ENCODE data around the gene GPBAR1.
A peak's percentile ranks its signal among the peaks of the same experiment; 100 is the strongest.

The GPBAR1 gene

DNA sequence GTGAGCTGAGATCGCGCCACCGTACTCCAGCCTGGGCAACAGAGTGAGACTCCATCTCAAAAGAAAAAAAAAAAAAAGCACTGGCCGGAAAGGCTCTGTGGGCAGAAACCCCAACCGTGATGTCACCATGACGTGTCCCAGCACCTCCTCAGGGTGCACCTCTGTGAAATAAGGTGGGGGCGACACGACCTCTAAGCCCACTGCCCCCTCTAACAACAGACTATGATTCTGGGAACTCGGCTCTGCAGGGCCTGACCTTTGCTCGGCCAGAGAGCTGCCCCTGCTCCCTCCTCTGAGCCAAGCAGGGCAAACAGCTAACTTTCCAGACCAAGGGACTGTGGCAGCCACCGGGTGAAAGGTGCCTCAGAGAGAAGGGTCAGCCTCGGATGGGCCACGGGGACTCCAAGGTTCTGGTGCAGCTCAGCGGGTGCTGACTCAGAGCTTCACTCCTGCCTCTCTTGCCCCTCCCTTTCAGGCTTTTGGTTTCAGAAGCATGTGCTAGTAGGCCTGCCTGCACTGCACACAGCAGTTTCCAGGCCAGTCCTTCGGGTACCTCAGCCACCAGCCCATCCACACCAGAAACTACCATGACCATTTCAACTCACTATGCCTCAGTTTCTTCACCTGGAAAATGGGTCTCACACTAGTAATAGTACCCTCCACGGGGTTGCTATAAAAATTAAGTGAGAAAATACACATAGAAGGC, 23.4 kb downstream of the GPBAR1 start:
- Histone ChIP-seq H3K4me3 (ENCODE audit: low read length in 2 of 2) (peak overlapping the region in 1 of 2 donors; percentile 28), H3K27ac (ENCODE audit: low read depth in 2 of 2, low read length in 2 of 2) (peak overlapping the region; percentile 50 to 76), H3K9ac (ENCODE audit: low read depth in 1 of 2, low read length in 2 of 2) (peak overlapping the region; percentile 16 to 34), H3K4me1 (ENCODE audit: control insufficient read depth in 2 of 2, insufficient read depth in 2 of 2, low read length in 2 of 2) (peaks cover 52 to 57% of the 10 kb centered on the region in 2 donors), H3K27me3 (ENCODE audit: control insufficient read depth in 2 of 2, insufficient read depth in 2 of 2, low read length in 2 of 2) (no peaks in the 10 kb centered on the region), H3K36me3 (ENCODE audit: control insufficient read depth in 2 of 2, insufficient read depth in 2 of 2, low read length in 2 of 2) (peaks cover 29 to 34% of the 10 kb centered on the region in 2 donors), H3K9me3 (ENCODE audit: control insufficient read depth in 2 of 2, low read length in 2 of 2) (no peaks in the 10 kb centered on the region)

GRCh38 chr2:218285604-218286003, 24.8 kb downstream of the GPBAR1 start:
- no peaks in the 10 kb centered on the region for H3K9me3 ChIP-seq (ENCODE audit: control insufficient read depth in 2 of 2, low read length in 2 of 2)
- no peaks in the 10 kb centered on the region for H3K27me3 ChIP-seq (ENCODE audit: control insufficient read depth in 2 of 2, insufficient read depth in 2 of 2, low read length in 2 of 2)
- H3K9ac ChIP-seq (ENCODE audit: low read depth in 1 of 2, low read length in 2 of 2), result peak overlapping the region; percentile 82 to 87
- H3K4me1 ChIP-seq (ENCODE audit: control insufficient read depth in 2 of 2, insufficient read depth in 2 of 2, low read length in 2 of 2), result peaks cover 63 to 69% of the 10 kb centered on the region in 2 donors
- peak overlapping the region; percentile 98 for H3K27ac ChIP-seq (ENCODE audit: low read depth in 2 of 2, low read length in 2 of 2)
- H3K36me3 ChIP-seq (ENCODE audit: control insufficient read depth in 2 of 2, insufficient read depth in 2 of 2, low read length in 2 of 2), result peaks cover 16 to 20% of the 10 kb centered on the region in 2 donors
- peak overlapping the region; percentile 17 to 72 for H3K4me3 ChIP-seq (ENCODE audit: low read length in 2 of 2)

GRCh38 chr2:218286570-218287459, 26.0 kb downstream of the GPBAR1 start:
- H3K36me3 ChIP-seq (ENCODE audit: control insufficient read depth in 2 of 2, insufficient read depth in 2 of 2, low read length in 2 of 2), result peaks cover 9 to 12% of the 10 kb centered on the region in 2 donors
- peaks cover 74 to 79% of the 10 kb centered on the region in 2 donors for H3K4me1 ChIP-seq (ENCODE audit: control insufficient read depth in 2 of 2, insufficient read depth in 2 of 2, low read length in 2 of 2)
- H3K9me3 ChIP-seq (ENCODE audit: control insufficient read depth in 2 of 2, low read length in 2 of 2), result no peaks in the 10 kb centered on the region
- H3K9ac ChIP-seq (ENCODE audit: low read depth in 1 of 2, low read length in 2 of 2), result peak overlapping the region; percentile 82 to 87
- no peaks in the 10 kb centered on the region for H3K27me3 ChIP-seq (ENCODE audit: control insufficient read depth in 2 of 2, insufficient read depth in 2 of 2, low read length in 2 of 2)
- peak overlapping the region; percentile 98 for H3K27ac ChIP-seq (ENCODE audit: low read depth in 2 of 2, low read length in 2 of 2)
- H3K4me3 ChIP-seq (ENCODE audit: low read length in 2 of 2), result peak overlapping the region; percentile 58 to 72

GRCh38 chr2:218289639-218290315, 29.0 kb downstream of the GPBAR1 start:
- no peaks in the 10 kb centered on the region for H3K9me3 ChIP-seq (ENCODE audit: control insufficient read depth in 2 of 2, low read length in 2 of 2)
- H3K9ac ChIP-seq (ENCODE audit: low read depth in 1 of 2, low read length in 2 of 2), result peak overlapping the region; percentile 89 to 97
- peaks cover 78 to 88% of the 10 kb centered on the region in 2 donors for H3K4me1 ChIP-seq (ENCODE audit: control insufficient read depth in 2 of 2, insufficient read depth in 2 of 2, low read length in 2 of 2)
- peak overlapping the region; percentile 98 for H3K27ac ChIP-seq (ENCODE audit: low read depth in 2 of 2, low read length in 2 of 2)
- H3K4me3 ChIP-seq (ENCODE audit: low read length in 2 of 2), result peak overlapping the region; percentile 68 to 89
- no peaks in the 10 kb centered on the region for H3K27me3 ChIP-seq (ENCODE audit: control insufficient read depth in 2 of 2, insufficient read depth in 2 of 2, low read length in 2 of 2)
- peaks cover 0 to 4% of the 10 kb centered on the region in 2 donors for H3K36me3 ChIP-seq (ENCODE audit: control insufficient read depth in 2 of 2, insufficient read depth in 2 of 2, low read length in 2 of 2)

DNA sequence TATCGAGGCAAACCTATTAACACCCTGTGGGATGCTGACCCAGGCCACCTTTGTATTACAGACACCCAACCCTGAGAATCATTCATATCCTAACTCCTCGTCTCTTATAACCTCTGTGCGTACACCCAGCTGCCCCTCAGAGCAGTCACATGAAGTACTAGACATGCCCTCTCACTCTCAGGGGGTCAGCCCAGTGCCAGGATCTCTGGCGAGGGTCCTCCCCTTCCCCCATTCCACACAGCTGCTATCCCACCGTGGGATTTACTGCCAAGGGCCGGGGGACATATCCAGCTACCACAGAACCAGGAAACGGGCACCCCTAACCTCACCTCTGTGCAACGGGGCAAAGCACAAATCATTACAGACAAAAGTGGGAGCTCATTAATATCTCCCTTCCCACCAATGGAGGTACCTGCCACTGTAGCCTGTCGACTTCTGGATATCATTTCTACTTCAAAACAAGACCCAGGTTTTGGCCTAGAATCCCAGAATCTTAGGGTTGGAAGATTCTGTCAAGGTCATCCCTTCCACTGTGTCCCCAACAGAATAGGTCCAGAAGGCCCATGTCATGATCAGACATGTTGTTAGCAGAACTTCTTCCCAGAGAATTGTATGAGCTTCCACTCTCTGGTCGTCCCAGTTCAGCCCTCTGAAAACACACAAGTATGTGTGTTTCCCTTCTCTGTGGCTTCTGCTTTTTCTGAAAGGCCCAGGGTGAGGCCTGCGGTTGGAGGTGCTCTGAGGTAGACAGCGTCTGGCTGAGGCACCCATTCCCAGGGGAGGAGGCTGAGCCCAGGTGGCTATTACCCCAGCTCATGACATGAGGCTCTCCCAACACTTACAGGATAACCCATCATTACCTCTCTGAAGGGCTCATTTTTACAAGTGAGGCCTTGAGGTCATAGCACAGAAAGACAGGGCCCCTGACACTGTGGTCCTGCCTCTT, 29.8 kb downstream of the GPBAR1 start:
- Histone ChIP-seq H3K9ac (ENCODE audit: low read depth in 1 of 2, low read length in 2 of 2) (peak overlapping the region; percentile 89 to 97), H3K4me3 (ENCODE audit: low read length in 2 of 2) (peak overlapping the region; percentile 68 to 89), H3K4me1 (ENCODE audit: control insufficient read depth in 2 of 2, insufficient read depth in 2 of 2, low read length in 2 of 2) (peaks cover 75 to 88% of the 10 kb centered on the region in 2 donors)

GRCh38 chr2:218291318-218292047, 30.7 kb downstream of the GPBAR1 start:
- H3K9ac ChIP-seq (ENCODE audit: low read depth in 1 of 2, low read length in 2 of 2), result peak overlapping the region; percentile 89 to 97
- no peaks in the 10 kb centered on the region for H3K36me3 ChIP-seq (ENCODE audit: control insufficient read depth in 2 of 2, insufficient read depth in 2 of 2, low read length in 2 of 2)
- no peaks in the 10 kb centered on the region for H3K27me3 ChIP-seq (ENCODE audit: control insufficient read depth in 2 of 2, insufficient read depth in 2 of 2, low read length in 2 of 2)
- no peaks in the 10 kb centered on the region for H3K9me3 ChIP-seq (ENCODE audit: control insufficient read depth in 2 of 2, low read length in 2 of 2)
- H3K4me3 ChIP-seq (ENCODE audit: low read length in 2 of 2), result peak overlapping the region; percentile 68 to 89
- peaks cover 66 to 79% of the 10 kb centered on the region in 2 donors for H3K4me1 ChIP-seq (ENCODE audit: control insufficient read depth in 2 of 2, insufficient read depth in 2 of 2, low read length in 2 of 2)
- H3K27ac ChIP-seq (ENCODE audit: low read depth in 2 of 2, low read length in 2 of 2), result peak overlapping the region; percentile 98

More for the DNA sequence above, 29.8 kb downstream of the GPBAR1 start:
- Histone ChIP-seq H3K27me3 (ENCODE audit: control insufficient read depth in 2 of 2, insufficient read depth in 2 of 2, low read length in 2 of 2) (no peaks in the 10 kb centered on the region), H3K36me3 (ENCODE audit: control insufficient read depth in 2 of 2, insufficient read depth in 2 of 2, low read length in 2 of 2) (peaks cover 0 to 3% of the 10 kb centered on the region in 2 donors), H3K9me3 (ENCODE audit: control insufficient read depth in 2 of 2, low read length in 2 of 2) (no peaks in the 10 kb centered on the region), H3K27ac (ENCODE audit: low read depth in 2 of 2, low read length in 2 of 2) (peak overlapping the region; percentile 98)

DNA sequence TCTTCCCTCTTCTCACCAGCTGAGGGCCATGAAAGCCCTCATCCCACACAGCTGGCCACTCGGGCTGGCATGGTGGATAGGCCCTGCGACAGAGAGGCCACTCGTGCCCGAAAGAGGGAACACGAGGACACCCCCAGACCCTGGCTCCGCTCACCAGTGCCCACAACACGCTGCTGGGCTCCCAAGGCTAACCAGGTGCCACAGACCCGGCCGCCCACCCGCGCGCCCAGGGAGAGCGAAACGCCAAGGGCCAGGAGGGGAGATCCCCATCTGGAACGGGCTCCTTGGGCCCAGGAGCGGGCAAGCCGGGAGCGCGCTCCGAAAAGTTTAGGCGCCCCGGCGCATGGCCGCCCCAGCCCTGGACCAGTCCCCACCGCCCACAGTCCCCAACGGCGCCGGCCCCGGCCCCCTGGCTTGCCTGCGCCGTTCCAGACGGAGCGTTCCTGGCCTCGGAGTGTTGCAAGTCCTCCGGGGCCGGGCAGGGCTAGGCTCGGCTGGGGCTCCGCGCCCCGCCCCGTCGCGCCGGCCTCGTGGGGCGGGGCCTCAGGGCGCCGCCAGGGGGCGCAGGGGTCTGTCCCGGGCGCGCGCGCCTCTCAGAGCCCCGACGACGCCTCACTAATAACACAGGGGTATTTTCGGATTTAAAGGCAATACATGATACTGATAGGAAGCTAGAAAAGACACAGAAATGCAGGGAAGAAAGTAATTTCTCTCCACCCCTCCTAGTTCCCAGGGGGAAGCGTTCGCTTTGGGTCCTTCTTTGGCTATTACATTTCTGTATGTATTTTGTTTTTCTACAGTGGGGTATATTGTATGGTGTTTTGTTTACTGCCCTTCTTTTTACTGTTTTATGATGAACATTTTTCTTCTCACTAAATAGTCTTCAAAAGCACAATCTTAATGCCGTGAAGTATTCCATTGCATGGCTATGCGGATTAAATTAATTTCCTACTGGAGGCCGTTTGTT, 31.5 kb downstream of the GPBAR1 start, which contains the start of gene TMBIM1:
TSS of gene TMBIM1 (minus strand) at position 456 of the 967 bp plus-strand sequence. CDS start 10,362 bp downstream, outside the sequence.
- peak within 1 kb of the TSS; percentile 98 for H3K27ac ChIP-seq (ENCODE audit: low read depth in 2 of 2, low read length in 2 of 2)
- H3K36me3 ChIP-seq (ENCODE audit: control insufficient read depth in 2 of 2, insufficient read depth in 2 of 2, low read length in 2 of 2), result no peaks in the 10 kb centered on the region
- peaks cover 59 to 71% of the 10 kb centered on the region in 2 donors for H3K4me1 ChIP-seq (ENCODE audit: control insufficient read depth in 2 of 2, insufficient read depth in 2 of 2, low read length in 2 of 2)
- no peaks in the 10 kb centered on the region for H3K27me3 ChIP-seq (ENCODE audit: control insufficient read depth in 2 of 2, insufficient read depth in 2 of 2, low read length in 2 of 2)
- H3K9ac ChIP-seq (ENCODE audit: low read depth in 1 of 2, low read length in 2 of 2), result peak within 1 kb of the TSS; percentile 89 to 97
- peak within 1 kb of the TSS; percentile 68 to 89 for H3K4me3 ChIP-seq (ENCODE audit: low read length in 2 of 2)
- H3K9me3 ChIP-seq (ENCODE audit: control insufficient read depth in 2 of 2, low read length in 2 of 2), result no peaks in the 10 kb centered on the region
